ENCODE data around the gene IL17RD.

Gene IL17RD

DNA sequence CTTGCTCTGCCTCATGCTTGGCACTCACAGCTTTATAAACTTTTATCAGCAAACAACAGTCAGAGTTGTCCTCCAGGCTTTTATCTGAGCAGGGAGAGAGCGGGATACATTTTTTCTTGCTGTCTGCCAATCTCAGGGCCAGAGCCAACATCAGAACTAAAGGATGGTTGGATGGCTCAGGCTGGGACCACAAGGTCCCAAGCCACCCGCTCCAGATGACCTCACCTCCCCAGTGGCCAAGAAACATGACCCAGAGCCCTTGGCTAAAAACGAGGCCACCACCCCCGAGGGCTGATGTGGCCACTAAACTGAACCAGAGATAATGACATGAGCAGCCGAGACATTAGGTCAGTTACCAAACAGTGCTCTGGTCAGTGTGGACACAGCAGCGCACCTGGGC, 123.5 kb downstream of the IL17RD start:
- TF ChIP-seq, protein P1, sequence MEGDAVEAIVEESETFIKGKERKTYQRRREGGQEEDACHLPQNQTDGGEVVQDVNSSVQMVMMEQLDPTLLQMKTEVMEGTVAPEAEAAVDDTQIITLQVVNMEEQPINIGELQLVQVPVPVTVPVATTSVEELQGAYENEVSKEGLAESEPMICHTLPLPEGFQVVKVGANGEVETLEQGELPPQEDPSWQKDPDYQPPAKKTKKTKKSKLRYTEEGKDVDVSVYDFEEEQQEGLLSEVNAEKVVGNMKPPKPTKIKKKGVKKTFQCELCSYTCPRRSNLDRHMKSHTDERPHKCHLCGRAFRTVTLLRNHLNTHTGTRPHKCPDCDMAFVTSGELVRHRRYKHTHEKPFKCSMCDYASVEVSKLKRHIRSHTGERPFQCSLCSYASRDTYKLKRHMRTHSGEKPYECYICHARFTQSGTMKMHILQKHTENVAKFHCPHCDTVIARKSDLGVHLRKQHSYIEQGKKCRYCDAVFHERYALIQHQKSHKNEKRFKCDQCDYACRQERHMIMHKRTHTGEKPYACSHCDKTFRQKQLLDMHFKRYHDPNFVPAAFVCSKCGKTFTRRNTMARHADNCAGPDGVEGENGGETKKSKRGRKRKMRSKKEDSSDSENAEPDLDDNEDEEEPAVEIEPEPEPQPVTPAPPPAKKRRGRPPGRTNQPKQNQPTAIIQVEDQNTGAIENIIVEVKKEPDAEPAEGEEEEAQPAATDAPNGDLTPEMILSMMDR (IDR thresholded peaks at IDR 0.05; ENCODE audit: borderline replicate concordance, control extremely low read depth, extremely low read depth, insufficient read depth, missing control alignments): no peak
- in situ Hi-C loops (cut with MboI; ENCODE audit: low sequenced_read_pairs, unreplicated experiment): no loop called here
- no peak for DNase-seq (ENCODE audit: low spot score)

Data from GM13976 (cell line).